H1 (cell line): Measurements from ENCODE around the gene AKT1S1. TPM values are rescaled to one million over a fixed set of nuclear protein-coding genes. Genes with fewer than 3 reads are reported as not detected.

ENCODE experiments used
- CTCF ChIA-PET: fragments of 300-600 bp; sonication (Branson Sonifier 250); formaldehyde crosslinking; loops from one replicate; lab custom pipeline; 2021; ENCODE audit not compliant: partially characterized antibody; lab: Charles Lee
- POLR2A ChIA-PET: fragments of 300-600 bp; sonication (Branson Sonifier 250); formaldehyde crosslinking; loops from one replicate; lab custom pipeline; 2021; ENCODE audit warnings: inconsistent platforms; ENCODE audit not compliant: partially characterized antibody; lab: Charles Lee
- DNase-seq, 2 experiments: peaks; one replicate each; pipeline versions ENCODE4 v3.0.0 to v3.0.0-alpha.2; 2010 to 2022; ENCODE audit warnings: low spot score in 2 of 2, low read depth in 1 of 2, mixed read lengths in 1 of 2
- FAIRE-seq: peaks from 2 replicates; lab custom pipeline; 2011; peaks lifted over from hg19 to GRCh38; lab: Jason Lieb, UNC
- H2AFZ ChIP-seq: 2 replicates; pipeline ENCODE4 v1.8.1; 2012; ENCODE audit warnings: low read length, inconsistent platforms
- H2AK5ac ChIP-seq: 2 replicates; pipeline ENCODE4 v1.6.1; 2013; ENCODE audit warnings: low read depth, low read length
- H2BK120ac ChIP-seq: replicated peaks from 2 replicates; pipeline ENCODE3; 2013; ENCODE audit warnings: low read depth, low read length, inconsistent platforms
- H2BK12ac ChIP-seq: 2 replicates; pipeline ENCODE4 v1.6.1; 2013; ENCODE audit warnings: low read depth, low read length
- H2BK15ac ChIP-seq: 2 replicates; pipeline ENCODE4 v1.6.1; 2013; ENCODE audit warnings: low read length
- H2BK20ac ChIP-seq: 2 replicates; pipeline ENCODE4 v1.6.1; 2013; ENCODE audit warnings: low read length
- H2BK5ac ChIP-seq: 2 replicates; pipeline ENCODE4 v1.6.1; 2013; ENCODE audit warnings: low read depth, low read length
- H3K14ac ChIP-seq: 2 replicates; pipeline ENCODE4 v1.6.1; 2013; ENCODE audit warnings: inconsistent platforms; ENCODE audit not compliant: insufficient read length
- H3K18ac ChIP-seq: 2 replicates; pipeline ENCODE4 v1.6.1; 2013; ENCODE audit warnings: low read length; ENCODE audit errors: extremely low read depth
- H3K23ac ChIP-seq: 2 replicates; pipeline ENCODE4 v1.6.1; 2013; ENCODE audit warnings: inconsistent platforms; ENCODE audit not compliant: insufficient read length
- H3K23me2 ChIP-seq: 2 replicates; pipeline ENCODE4 v1.6.1; 2013; ENCODE audit warnings: low read depth, low read length
- H3K27ac ChIP-seq: 2 replicates; pipeline ENCODE4 v1.6.1; 2011; ENCODE audit warnings: low read depth, low read length, inconsistent platforms
- H3K27me3 ChIP-seq, 4 experiments: replicated peaks in 1 of 4; 1 replicate in 1 of 4; 2 replicates in 3 of 4; pipeline versions ENCODE4 v1.6.1 to v1.8.1; 2011 to 2013; ENCODE audit warnings: low read length in 3 of 4, mild to moderate bottlenecking in 3 of 4, inconsistent platforms in 2 of 4, mixed read lengths in 2 of 4, moderate library complexity in 1 of 4; ENCODE audit not compliant: control insufficient read depth in 3 of 4, insufficient read depth in 3 of 4; ENCODE audit errors: extremely low read depth in 1 of 4
- H3K36me3 ChIP-seq, 4 experiments: 2 replicates each; pipeline versions ENCODE4 v1.6.1 to v1.8.1; 2011 to 2013; ENCODE audit warnings: mild to moderate bottlenecking in 4 of 4, low read length in 3 of 4, moderate library complexity in 2 of 4, control low read depth in 1 of 4, inconsistent platforms in 1 of 4; ENCODE audit not compliant: insufficient read depth in 4 of 4, control insufficient read depth in 2 of 4
- H3K4ac ChIP-seq: replicated peaks from 2 replicates; pipeline ENCODE3; 2013; ENCODE audit warnings: low read length, low read depth, mixed read lengths, inconsistent platforms; ENCODE audit not compliant: insufficient read length
- H3K4me1 ChIP-seq, 4 experiments: replicated peaks in 1 of 4; 1 replicate in 1 of 4; 2 replicates in 3 of 4; pipeline versions ENCODE4 v1.6.1 to v1.8.1; 2011 to 2013; ENCODE audit warnings: low read length in 3 of 4, inconsistent platforms in 2 of 4, mixed read lengths in 1 of 4; ENCODE audit not compliant: insufficient read depth in 4 of 4, control insufficient read depth in 3 of 4
- H3K4me2 ChIP-seq, 2 experiments: 2 replicates each; pipeline versions ENCODE4 v1.6.1 to v1.8.1; 2011 to 2013; ENCODE audit warnings: low read depth in 2 of 2, low read length in 2 of 2, control low read depth in 1 of 2, inconsistent platforms in 1 of 2, mild to moderate bottlenecking in 1 of 2; ENCODE audit not compliant: insufficient read depth in 1 of 2
- H3K4me3 ChIP-seq, 4 experiments: fragments of 200-600, 300-600 bp in 1 of 4; sonication (generic), shearing (Covaris generic), sonication (Bioruptor Twin) in 1 of 4; 2 replicates each; pipeline versions ENCODE4 v1.5.1 to v1.8.1; 2011 to 2016; ENCODE audit warnings: low read length in 4 of 4, low read depth in 3 of 4, control low read depth in 2 of 4, inconsistent platforms in 2 of 4, mild to moderate bottlenecking in 2 of 4, mixed read lengths in 1 of 4, moderate library complexity in 1 of 4; ENCODE audit not compliant: insufficient read depth in 2 of 4; ENCODE audit errors: extremely low read depth in 1 of 4
- H3K56ac ChIP-seq: replicated peaks from 2 replicates; pipeline ENCODE3; 2013; ENCODE audit warnings: low read depth, mild to moderate bottlenecking, mixed read lengths, low read length, inconsistent platforms; ENCODE audit not compliant: insufficient read length
- H3K79me1 ChIP-seq: 2 replicates; pipeline ENCODE4 v1.6.1; 2013; ENCODE audit warnings: low read depth, low read length, control low read depth
- H3K79me2 ChIP-seq, 2 experiments: 2 replicates each; pipeline versions ENCODE4 v1.6.1 to v1.8.1; 2012 to 2013; ENCODE audit warnings: low read length in 2 of 2, mild to moderate bottlenecking in 2 of 2, inconsistent platforms in 1 of 2; ENCODE audit not compliant: insufficient read depth in 2 of 2, control insufficient read depth in 1 of 2
- H3K9ac ChIP-seq, 4 experiments: replicated peaks in 1 of 4; 1 replicate in 1 of 4; 2 replicates in 3 of 4; pipeline versions ENCODE4 v1.6.1 to v1.8.1; 2011 to 2013; ENCODE audit warnings: low read depth in 3 of 4, low read length in 3 of 4, control low read depth in 2 of 4, mild to moderate bottlenecking in 2 of 4, moderate library complexity in 2 of 4, inconsistent platforms in 1 of 4; ENCODE audit errors: extremely low read depth in 1 of 4
- H3K9me3 ChIP-seq, 2 experiments: 2 replicates each; pipeline versions ENCODE4 v1.6.1 to v1.8.1; 2012 to 2013; ENCODE audit warnings: mild to moderate bottlenecking in 2 of 2, moderate library complexity in 2 of 2, control low read depth in 1 of 2, inconsistent platforms in 1 of 2, low read depth in 1 of 2, low read length in 1 of 2, mixed read lengths in 1 of 2; ENCODE audit not compliant: insufficient read depth in 2 of 2
- H4K20me1 ChIP-seq, 2 experiments: replicated peaks in 1 of 2; 2 replicates each; pipeline versions ENCODE3 to v1.8.1; 2011 to 2013; ENCODE audit warnings: inconsistent platforms in 2 of 2, low read length in 2 of 2, mild to moderate bottlenecking in 1 of 2; ENCODE audit not compliant: insufficient read depth in 2 of 2, control insufficient read depth in 1 of 2
- H4K5ac ChIP-seq: 2 replicates; pipeline ENCODE4 v1.6.1; 2013; ENCODE audit warnings: low read length, low read depth, mixed read lengths, inconsistent platforms; ENCODE audit not compliant: insufficient read length
- H4K8ac ChIP-seq: 2 replicates; pipeline ENCODE4 v1.8.0; 2013; ENCODE audit warnings: mild to moderate bottlenecking, moderate library complexity, low read length, inconsistent platforms; ENCODE audit not compliant: insufficient read depth; ENCODE audit errors: extremely low read depth
- H4K91ac ChIP-seq: replicated peaks from 2 replicates; pipeline ENCODE3; 2013; ENCODE audit warnings: low read length, mixed read lengths, inconsistent platforms; ENCODE audit not compliant: insufficient read length
- GTF2F1 ChIP-seq: IDR thresholded peaks from 2 replicates; pipeline ENCODE4 v1.6.1; 2012; ENCODE audit warnings: low read depth, low read length, improper control_type of control experiment, borderline replicate concordance
- KDM1A ChIP-seq: fragments of 200-600, 300-600 bp; sonication (generic); IDR thresholded peaks from 2 replicates; pipeline ENCODE4 v1.7.1; 2016; ENCODE audit warnings: mild to moderate bottlenecking, low read length, borderline replicate concordance
- TAF1 ChIP-seq: IDR thresholded peaks from 2 replicates; pipeline ENCODE4 v1.6.1; 2011; ENCODE audit warnings: mild to moderate bottlenecking, low read depth, low read length
- WGBS, 2 experiments: shearing (Covaris generic) in 1 of 2; methylation state at CpG; one replicate each; pipeline versions ENCODE4 v1.1.6 to v1.1.7; 2013 to 2015; ENCODE audit warnings: low lambda C conversion rate in 2 of 2, mixed read lengths in 2 of 2, inconsistent platforms in 1 of 2, low coverage in 1 of 2, missing lambda C conversion rate in 1 of 2; ENCODE audit not compliant: insufficient replicate concordance in 2 of 2, insufficient coverage in 1 of 2, insufficient read length in 1 of 2; ENCODE audit errors: extremely low coverage in 1 of 2, missing lambda C conversion rate in 1 of 2; 5-methylcytosine and 5-hydroxymethylcytosine counted together
- polyA plus RNA-seq, 7 experiments: library from polyadenylated mRNA; depleted of rRNA in 3 of 7; stranded (reverse) in 5 of 7; unstranded in 2 of 7; fragments of >200 nt in 5 of 7; fragments of 200-250 nt in 2 of 7; gene quantifications; 1 replicate in 5 of 7; 2 replicates in 1 of 7; 4 replicates in 1 of 7; pipeline versions ENCODE4 v1.2.1 to v1.2.3, GENCODE V29; 2011 to 2013; ENCODE audit warnings: missing spikeins in 2 of 7, mixed read lengths in 2 of 7
- total RNA-seq: library from RNA; stranded (reverse); fragmentation: NEBNext Ultra II Directional; extraction: Animal tissue kit (Norgen Biotek cat#: 25700); gene quantifications from 2 replicates; pipeline ENCODE4 v1.2.1, GENCODE V29; 2021

AKT1S1 gene
- total and polyA plus RNA-seq, 2 of the 8 experiments (the other 6 are each of a cell fraction or from before 2014, with no cell fraction given) = 40.7 to 45.9 TPM

GRCh38 chr19:49864890-49865289 lies 12.3 kb downstream of the AKT1S1 start:
- H3K4me3 ChIP-seq = no peak overlapping the region
- H4K91ac ChIP-seq = no peak overlapping the region
- no peak overlapping the region for H3K23ac ChIP-seq
- no peak overlapping the region for H3K27ac ChIP-seq
- no peak overlapping the region for H3K56ac ChIP-seq
- no peak overlapping the region for H2BK20ac ChIP-seq
- peaks cover 10% of the 10 kb centered on the region for H3K23me2 ChIP-seq
- no peak overlapping the region for H2BK120ac ChIP-seq
- H3K79me2 ChIP-seq = peaks cover 0 to 27% of the 10 kb centered on the region in 2 experiments; a peak in 2 of 4 replicates
- no peak for FAIRE-seq
- H2AFZ ChIP-seq = no peak overlapping the region
- H3K4me2 ChIP-seq = peak overlapping the region in 1 of 2 experiments; percentile 93; a peak in 2 of 4 replicates
- H2BK5ac ChIP-seq = no peak overlapping the region
- ChIA-PET CTCF (interaction anchor here (0.7 to 3.4 kb wide), 7 partner anchors 11 to 181 kb away, joined by 3 to 13 read pairs (median 4); partner anchors contain the start of gene FUZ), POLR2A (interaction anchor here (0.7 to 12.4 kb wide), 11 partner anchors 11 to 174 kb away, joined by 3 to 247 read pairs (median 4); partner anchors contain the start of genes AKT1S1, ATF5, CPT1C and FUZ)
- no peak overlapping the region for H2BK15ac ChIP-seq
- peaks cover 0 to 16% (median 4%) of the 10 kb centered on the region in 4 experiments; a peak in 5 of 7 replicates for H3K4me1 ChIP-seq
- H4K5ac ChIP-seq = no peak overlapping the region
- H4K20me1 ChIP-seq = peaks cover 14 to 27% of the 10 kb centered on the region in 2 experiments
- 96% methylated on average over 13 of the region's 13 CpGs; no CpG with 5 or more reads in 1 of the 2 experiments for WGBS, 2 experiments
- peaks cover 16 to 42% (median 30%) of the 10 kb centered on the region in 4 experiments for H3K36me3 ChIP-seq
- no peak overlapping the region for H3K9ac ChIP-seq
- H3K79me1 ChIP-seq = peaks cover 12% of the 10 kb centered on the region
- H3K27me3 ChIP-seq = no peaks in the 10 kb centered on the region
- DNase-seq = no peak
- no peak overlapping the region for H2AK5ac ChIP-seq
- H3K9me3 ChIP-seq = no peaks in the 10 kb centered on the region
- no peak overlapping the region for H3K4ac ChIP-seq
- H2BK12ac ChIP-seq = no peak overlapping the region
- H3K18ac ChIP-seq = no peak overlapping the region
- TF ChIP-seq TAF1 (no peak), KDM1A (peak; percentile 92), GTF2F1 (no peak)
- TF ChIP-seq, all 59 proteins: peak for 1
- Histone ChIP-seq H3K14ac (no peak overlapping the region), H4K8ac (no peak overlapping the region)
